Vagina (tissue), 2 donors: ENCODE data around the gene CPB1. TPM values are rescaled to one million over a fixed set of nuclear protein-coding genes. Genes with fewer than 3 reads are reported as not detected.

Experiments
- DNase-seq, 2 donors: peaks; one replicate each; pipeline ENCODE4 v3.0.0-alpha.2; 2017; ENCODE audit errors: extremely low spot score in 2 of 2
- H3K27ac ChIP-seq: fragments of 200-600 bp; sonication (generic); one replicate; pipeline ENCODE4 v1.5.1; 2019
- H3K27me3 ChIP-seq: fragments of 200-600 bp; sonication (generic); one replicate; pipeline ENCODE4 v1.5.1; 2019
- H3K36me3 ChIP-seq, 2 donors: fragments of 200-600 bp; sonication (generic); one replicate each; pipeline ENCODE4 v1.5.1; 2017 to 2019
- H3K4me1 ChIP-seq: fragments of 200-600 bp; sonication (generic); one replicate; pipeline ENCODE4 v1.5.1; 2019
- H3K4me3 ChIP-seq, 2 donors: fragments of 200-600 bp; sonication (generic); 1 replicate in 1 of 2; 2 replicates in 1 of 2; pipeline ENCODE4 v1.5.1; 2016 to 2019
- H3K9me3 ChIP-seq: fragments of 200-600 bp; sonication (generic); one replicate; pipeline ENCODE4 v1.5.1; 2019
- POLR2A ChIP-seq, 2 donors: fragments of 450-650 bp; IDR thresholded peaks; one replicate each; pipeline ENCODE4 v1.6.1; 2017; ENCODE audit warnings: antibody characterized with exemption in 2 of 2, mild to moderate bottlenecking in 2 of 2, moderate library complexity in 2 of 2
- POLR2AphosphoS5 ChIP-seq, 2 donors: sonication (generic); formaldehyde crosslinking; IDR thresholded peaks; one replicate each; pipeline ENCODE4 v1.9.0; 2017; ENCODE audit warnings: antibody characterized with exemption in 2 of 2, mild to moderate bottlenecking in 2 of 2, low read depth in 1 of 2; ENCODE audit not compliant: insufficient read depth in 1 of 2
- intact Hi-C: fragments of 100-400 bp; cut with DNase I; formaldehyde crosslinking; loops from one replicate; pipeline ENCODE4 v1.15.1; 2023
- total RNA-seq: library from RNA; depleted of rRNA; stranded (reverse); fragments of >200 nt; gene quantifications from one replicate; pipeline ENCODE4 v1.2.3, GENCODE V29; 2016
- TF ChIP-seq, protein P1 (sequence below), 3 experiments: fragments of 450-650 bp in 2 of 3; fragments of 200-600 bp in 1 of 3; sonication (generic) in 1 of 3; IDR thresholded peaks; one replicate each; pipeline ENCODE4 v1.5.1; 2017 to 2019; ENCODE audit warnings: antibody characterized with exemption in 3 of 3, mild to moderate bottlenecking in 2 of 3, moderate library complexity in 2 of 3

Gene CPB1
- total RNA-seq, 1 donor from 2014 or later: 1.7 TPM

DNA sequence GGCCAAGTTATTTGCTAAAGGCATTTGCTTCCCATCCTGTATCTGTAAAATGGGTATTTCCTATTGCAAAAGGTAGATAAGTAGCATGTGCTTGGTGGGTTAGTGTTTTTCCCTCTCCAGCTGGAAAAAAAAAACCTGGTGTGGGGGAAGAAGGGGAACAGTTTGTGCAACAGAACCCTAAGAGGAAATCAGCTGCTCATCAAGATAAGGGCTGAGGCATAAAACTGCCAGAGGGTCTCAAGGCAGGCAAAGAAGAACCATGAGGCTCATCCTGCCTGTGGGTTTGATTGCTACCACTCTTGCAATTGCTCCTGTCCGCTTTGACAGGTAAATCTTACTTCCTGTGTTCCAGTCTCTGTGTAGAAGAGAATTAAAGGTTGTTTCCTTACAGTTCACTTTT lies 37.4 kb downstream of the CPB1 start, which contains the start of gene CPA3:
CPA3 (plus strand) TSS at position 248 of the 400 bp plus-strand sequence; CDS start at position 260, 12 bp downstream.
- no peak for TF ChIP-seq POLR2A (IDR thresholded peaks at IDR 0.05)
- TF ChIP-seq, protein P1, sequence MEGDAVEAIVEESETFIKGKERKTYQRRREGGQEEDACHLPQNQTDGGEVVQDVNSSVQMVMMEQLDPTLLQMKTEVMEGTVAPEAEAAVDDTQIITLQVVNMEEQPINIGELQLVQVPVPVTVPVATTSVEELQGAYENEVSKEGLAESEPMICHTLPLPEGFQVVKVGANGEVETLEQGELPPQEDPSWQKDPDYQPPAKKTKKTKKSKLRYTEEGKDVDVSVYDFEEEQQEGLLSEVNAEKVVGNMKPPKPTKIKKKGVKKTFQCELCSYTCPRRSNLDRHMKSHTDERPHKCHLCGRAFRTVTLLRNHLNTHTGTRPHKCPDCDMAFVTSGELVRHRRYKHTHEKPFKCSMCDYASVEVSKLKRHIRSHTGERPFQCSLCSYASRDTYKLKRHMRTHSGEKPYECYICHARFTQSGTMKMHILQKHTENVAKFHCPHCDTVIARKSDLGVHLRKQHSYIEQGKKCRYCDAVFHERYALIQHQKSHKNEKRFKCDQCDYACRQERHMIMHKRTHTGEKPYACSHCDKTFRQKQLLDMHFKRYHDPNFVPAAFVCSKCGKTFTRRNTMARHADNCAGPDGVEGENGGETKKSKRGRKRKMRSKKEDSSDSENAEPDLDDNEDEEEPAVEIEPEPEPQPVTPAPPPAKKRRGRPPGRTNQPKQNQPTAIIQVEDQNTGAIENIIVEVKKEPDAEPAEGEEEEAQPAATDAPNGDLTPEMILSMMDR (IDR thresholded peaks at IDR 0.05): no peak
- TF ChIP-seq POLR2AphosphoS5 (IDR thresholded peaks at IDR 0.05; ENCODE audit: insufficient read depth in 1 of 2, low read depth in 1 of 2): no peak
- Histone ChIP-seq H3K4me3 (no peak within 1 kb of the TSS), H3K9me3 (no peaks in the 10 kb centered on the region), H3K36me3 (no peaks in the 10 kb centered on the region), H3K27me3 (no peaks in the 10 kb centered on the region), H3K27ac (no peak within 1 kb of the TSS), H3K4me1 (no peaks in the 10 kb centered on the region)
- intact Hi-C loops: loop anchor here (10.0 kb wide), 1 partner anchor 80 kb away; no protein-coding TSS in a partner anchor
- DNase-seq: no peak

DNA sequence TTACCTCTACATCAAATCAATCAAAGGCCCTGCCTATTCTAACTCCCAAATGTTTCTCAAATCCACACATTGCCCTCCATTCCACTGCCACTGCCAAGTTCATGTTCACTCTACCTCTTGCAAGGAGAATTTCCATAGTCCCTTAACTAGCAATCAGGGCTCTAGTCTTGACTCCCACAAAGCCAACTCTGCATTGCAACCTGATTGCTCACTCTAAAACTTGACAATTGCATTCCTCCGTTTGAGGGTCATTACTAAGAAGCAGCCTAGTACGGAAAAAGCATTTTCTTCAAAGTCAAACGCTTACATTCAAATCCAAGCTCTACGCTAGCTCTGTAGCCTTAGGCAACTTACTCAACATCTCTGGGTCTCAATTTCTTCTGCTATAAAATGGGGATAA lies 38.6 kb downstream of the CPB1 start:
- no peak overlapping the region for H3K27ac ChIP-seq
- H3K27me3 ChIP-seq: no peaks in the 10 kb centered on the region
- H3K4me1 ChIP-seq: no peaks in the 10 kb centered on the region
- TF ChIP-seq POLR2A (IDR thresholded peaks at IDR 0.05) (no peak), POLR2AphosphoS5 (IDR thresholded peaks at IDR 0.05; ENCODE audit: insufficient read depth in 1 of 2, low read depth in 1 of 2) (no peak)
- TF ChIP-seq, protein P1 (IDR thresholded peaks at IDR 0.05): no peak
- H3K9me3 ChIP-seq: no peaks in the 10 kb centered on the region
- intact Hi-C loops: loop anchor here (10.0 kb wide), 1 partner anchor 79 kb away; no protein-coding TSS in a partner anchor
- no peaks in the 10 kb centered on the region for H3K36me3 ChIP-seq
- H3K4me3 ChIP-seq: no peak overlapping the region
- no peak for DNase-seq

GRCh38 chr3:148873270-148873927 lies 45.8 kb downstream of the CPB1 start:
- Histone ChIP-seq H3K36me3 (no peaks in the 10 kb centered on the region), H3K27ac (no peak overlapping the region), H3K4me1 (no peaks in the 10 kb centered on the region), H3K4me3 (no peak overlapping the region), H3K27me3 (no peaks in the 10 kb centered on the region), H3K9me3 (no peaks in the 10 kb centered on the region)
- intact Hi-C loops: no loop called here
- no peak for DNase-seq
- TF ChIP-seq POLR2A (IDR thresholded peaks at IDR 0.05) (no peak), POLR2AphosphoS5 (IDR thresholded peaks at IDR 0.05; ENCODE audit: insufficient read depth in 1 of 2, low read depth in 1 of 2) (no peak)
- TF ChIP-seq, protein P1 (IDR thresholded peaks at IDR 0.05): no peak

GRCh38 chr3:148873977-148874376 lies 46.4 kb downstream of the CPB1 start:
- TF ChIP-seq POLR2A (IDR thresholded peaks at IDR 0.05) (no peak), POLR2AphosphoS5 (IDR thresholded peaks at IDR 0.05; ENCODE audit: insufficient read depth in 1 of 2, low read depth in 1 of 2) (no peak)
- TF ChIP-seq, protein P1 (IDR thresholded peaks at IDR 0.05): no peak
- Histone ChIP-seq H3K9me3 (no peaks in the 10 kb centered on the region), H3K4me1 (no peaks in the 10 kb centered on the region), H3K27me3 (no peaks in the 10 kb centered on the region), H3K36me3 (no peaks in the 10 kb centered on the region), H3K27ac (no peak overlapping the region), H3K4me3 (no peak overlapping the region)
- no peak for DNase-seq
- intact Hi-C loops: no loop called here

- no peak overlapping the region for H3K4me3 ChIP-seq
- no peaks in the 10 kb centered on the region for H3K9me3 ChIP-seq
- no peak for DNase-seq
- intact Hi-C loops: no loop called here
- H3K27me3 ChIP-seq: no peaks in the 10 kb centered on the region
- TF ChIP-seq, protein P1 (IDR thresholded peaks at IDR 0.05): no peak
- no peak for TF ChIP-seq POLR2AphosphoS5 (IDR thresholded peaks at IDR 0.05; ENCODE audit: insufficient read depth in 1 of 2, low read depth in 1 of 2)
- TF ChIP-seq POLR2A (IDR thresholded peaks at IDR 0.05): no peak
- H3K27ac ChIP-seq: no peak overlapping the region
- no peaks in the 10 kb centered on the region for H3K36me3 ChIP-seq
- no peaks in the 10 kb centered on the region for H3K4me1 ChIP-seq
These were observed 50.5 kb downstream of the CPB1 start for GRCh38 chr3:148878095-148878494.
